DMS 273 (cell line): ENCODE measurements around the gene POTEH.
"Not testable (repeated sequence)": the region's sequence is repeated elsewhere in the genome, so short reads cannot be mapped to it uniquely, and the experiment has no call there.

Experiments used
- DNase-seq: peaks from one replicate; lab custom pipeline; 2025; ENCODE audit not compliant: unreplicated experiment; lab: John Stamatoyannopoulos, UW

POTEH gene

GRCh38 chr22:15734411-15734810 is 44.6 kb downstream of the POTEH start:
- not testable (repeated sequence) for DNase-seq

GRCh38 chr22:15738157-15738908 is 48.5 kb downstream of the POTEH start:
- DNase-seq: not testable (repeated sequence)

- not testable (repeated sequence) for DNase-seq
Observed at GRCh38 chr22:15738909-15739391, 49.1 kb downstream of the POTEH start.

GRCh38 chr22:15747636-15748323 is 58.0 kb downstream of the POTEH start:
- not testable (repeated sequence) for DNase-seq

GRCh38 chr22:15749181-15749970 is 59.5 kb downstream of the POTEH start:
- DNase-seq: not testable (repeated sequence)

- DNase-seq: not testable (repeated sequence)
Observed at GRCh38 chr22:15759443-15760097, 69.7 kb downstream of the POTEH start.

GRCh38 chr22:15760388-15761150 is 70.7 kb downstream of the POTEH start:
- not testable (repeated sequence) for DNase-seq

- not testable (repeated sequence) for DNase-seq
Observed at GRCh38 chr22:15761151-15761777, 71.4 kb downstream of the POTEH start.

GRCh38 chr22:15763559-15763958 is 73.7 kb downstream of the POTEH start:
- not testable (repeated sequence) for DNase-seq
